ENCODE results near the gene GMDS.

The GMDS gene

GRCh38 chr6:1832844-1833787, 412.3 kb downstream of the GMDS start:
- Mint-ChIP-seq H3K4me1 (ENCODE audit: low read depth) (no peaks in the 10 kb centered on the region), H3K4me3 (no peak overlapping the region), H3K9me3 (peaks cover 13% of the 10 kb centered on the region), H3K27ac (no peak overlapping the region), H3K36me3 (ENCODE audit: low read depth) (peaks cover 31% of the 10 kb centered on the region), H3K27me3 (no peaks in the 10 kb centered on the region)

- Mint-ChIP-seq H3K27me3 (no peaks in the 10 kb centered on the region), H3K36me3 (ENCODE audit: low read depth) (peaks cover 38% of the 10 kb centered on the region), H3K4me3 (no peak overlapping the region), H3K4me1 (ENCODE audit: low read depth) (no peaks in the 10 kb centered on the region), H3K27ac (no peak overlapping the region), H3K9me3 (peaks cover 20% of the 10 kb centered on the region)
Observed at GRCh38 chr6:1832358-1832757, 413.0 kb downstream of the GMDS start.

GRCh38 chr6:1827984-1828793, 417.2 kb downstream of the GMDS start:
- Mint-ChIP-seq H3K4me3 (no peak overlapping the region), H3K27ac (no peak overlapping the region), H3K27me3 (no peaks in the 10 kb centered on the region), H3K4me1 (ENCODE audit: low read depth) (no peaks in the 10 kb centered on the region), H3K9me3 (peaks cover 20% of the 10 kb centered on the region), H3K36me3 (ENCODE audit: low read depth) (peaks cover 51% of the 10 kb centered on the region)

GRCh38 chr6:1825926-1826325, 419.5 kb downstream of the GMDS start:
- Mint-ChIP-seq H3K27ac (no peak overlapping the region), H3K4me3 (no peak overlapping the region), H3K9me3 (peaks cover 17% of the 10 kb centered on the region), H3K27me3 (no peaks in the 10 kb centered on the region), H3K4me1 (ENCODE audit: low read depth) (no peaks in the 10 kb centered on the region), H3K36me3 (ENCODE audit: low read depth) (peaks cover 39% of the 10 kb centered on the region)

GRCh38 chr6:1825277-1825676, 420.1 kb downstream of the GMDS start:
- Mint-ChIP-seq H3K27ac (no peak overlapping the region), H3K4me1 (ENCODE audit: low read depth) (no peaks in the 10 kb centered on the region), H3K9me3 (peaks cover 17% of the 10 kb centered on the region), H3K4me3 (no peak overlapping the region), H3K27me3 (no peaks in the 10 kb centered on the region), H3K36me3 (ENCODE audit: low read depth) (peaks cover 34% of the 10 kb centered on the region)

GRCh38 chr6:1821513-1822183, 423.8 kb downstream of the GMDS start:
- Mint-ChIP-seq H3K27me3 (no peaks in the 10 kb centered on the region), H3K4me3 (no peak overlapping the region), H3K27ac (no peak overlapping the region), H3K4me1 (ENCODE audit: low read depth) (no peaks in the 10 kb centered on the region), H3K36me3 (ENCODE audit: low read depth) (peaks cover 13% of the 10 kb centered on the region), H3K9me3 (no peaks in the 10 kb centered on the region)

GRCh38 chr6:1821164-1821512, 424.3 kb downstream of the GMDS start:
- Mint-ChIP-seq H3K4me1 (ENCODE audit: low read depth) (no peaks in the 10 kb centered on the region), H3K4me3 (no peak overlapping the region), H3K9me3 (no peaks in the 10 kb centered on the region), H3K36me3 (ENCODE audit: low read depth) (peaks cover 7% of the 10 kb centered on the region), H3K27me3 (no peaks in the 10 kb centered on the region), H3K27ac (no peak overlapping the region)

GRCh38 chr6:1820714-1821113, 424.7 kb downstream of the GMDS start:
- Mint-ChIP-seq H3K4me3 (no peak overlapping the region), H3K27ac (no peak overlapping the region), H3K9me3 (no peaks in the 10 kb centered on the region), H3K27me3 (no peaks in the 10 kb centered on the region), H3K36me3 (ENCODE audit: low read depth) (peaks cover 4% of the 10 kb centered on the region), H3K4me1 (ENCODE audit: low read depth) (no peaks in the 10 kb centered on the region)

GRCh38 chr6:1820165-1820564, 425.2 kb downstream of the GMDS start:
- H3K4me3 Mint-ChIP-seq, result no peak overlapping the region
- H3K9me3 Mint-ChIP-seq, result no peaks in the 10 kb centered on the region
- peaks cover 4% of the 10 kb centered on the region for H3K36me3 Mint-ChIP-seq (ENCODE audit: low read depth)
- H3K27ac Mint-ChIP-seq, result no peak overlapping the region
- H3K27me3 Mint-ChIP-seq, result no peaks in the 10 kb centered on the region
- no peaks in the 10 kb centered on the region for H3K4me1 Mint-ChIP-seq (ENCODE audit: low read depth)

GRCh38 chr6:1819007-1819406, 426.4 kb downstream of the GMDS start:
- Mint-ChIP-seq H3K9me3 (no peaks in the 10 kb centered on the region), H3K27me3 (no peaks in the 10 kb centered on the region), H3K4me1 (ENCODE audit: low read depth) (no peaks in the 10 kb centered on the region), H3K4me3 (no peak overlapping the region), H3K36me3 (ENCODE audit: low read depth) (no peaks in the 10 kb centered on the region), H3K27ac (no peak overlapping the region)

GRCh38 chr6:1817033-1817761, 428.2 kb downstream of the GMDS start:
- Mint-ChIP-seq H3K9me3 (no peaks in the 10 kb centered on the region), H3K27me3 (no peaks in the 10 kb centered on the region), H3K36me3 (ENCODE audit: low read depth) (no peaks in the 10 kb centered on the region), H3K27ac (no peak overlapping the region), H3K4me3 (no peak overlapping the region), H3K4me1 (ENCODE audit: low read depth) (no peaks in the 10 kb centered on the region)

- no peaks in the 10 kb centered on the region for H3K27me3 Mint-ChIP-seq
- no peaks in the 10 kb centered on the region for H3K36me3 Mint-ChIP-seq (ENCODE audit: low read depth)
- no peak overlapping the region for H3K27ac Mint-ChIP-seq
- no peaks in the 10 kb centered on the region for H3K4me1 Mint-ChIP-seq (ENCODE audit: low read depth)
- no peaks in the 10 kb centered on the region for H3K9me3 Mint-ChIP-seq
- H3K4me3 Mint-ChIP-seq, result no peak overlapping the region
Observed at GRCh38 chr6:1815827-1816452, 429.5 kb downstream of the GMDS start.

- H3K4me1 Mint-ChIP-seq (ENCODE audit: low read depth), result no peaks in the 10 kb centered on the region
- H3K36me3 Mint-ChIP-seq (ENCODE audit: low read depth), result no peaks in the 10 kb centered on the region
- no peaks in the 10 kb centered on the region for H3K9me3 Mint-ChIP-seq
- no peaks in the 10 kb centered on the region for H3K27me3 Mint-ChIP-seq
- no peak overlapping the region for H3K4me3 Mint-ChIP-seq
- H3K27ac Mint-ChIP-seq, result no peak overlapping the region
Observed at GRCh38 chr6:1814279-1814678, 431.1 kb downstream of the GMDS start.

- no peaks in the 10 kb centered on the region for H3K36me3 Mint-ChIP-seq (ENCODE audit: low read depth)
- H3K4me3 Mint-ChIP-seq, result no peak overlapping the region
- no peak overlapping the region for H3K27ac Mint-ChIP-seq
- no peaks in the 10 kb centered on the region for H3K4me1 Mint-ChIP-seq (ENCODE audit: low read depth)
- H3K27me3 Mint-ChIP-seq, result no peaks in the 10 kb centered on the region
- no peaks in the 10 kb centered on the region for H3K9me3 Mint-ChIP-seq
Observed at GRCh38 chr6:1812487-1812886, 432.9 kb downstream of the GMDS start.

Measured in stimulated activated naive CD8-positive, alpha-beta T cell treated with anti-CD3 and anti-CD28 coated beads, Interleukin-15, Interleukin-2, amounts not matched to agents 100 ng/mL and 50 ng/mL, for 24 hours (primary cell).